ENCODE data around the gene TMEM87B. TPM values are rescaled to one million over a fixed set of nuclear protein-coding genes. Genes with fewer than 3 reads are reported as not detected.
"Not testable (repeated sequence)": the region's sequence is repeated elsewhere in the genome, so short reads cannot be mapped to it uniquely, and the experiment has no call there.

Gene TMEM87B
- polyA plus RNA-seq, 2 donors, result 9.1 to 10.1 TPM

GRCh38 chr2:112061840-112062239 is 6.8 kb downstream of the TMEM87B start:
- Histone ChIP-seq H3K36me3 (ENCODE audit: control insufficient read depth in 2 of 2, insufficient read depth in 2 of 2, low read length in 1 of 2) (peaks cover 0 to 7% of the 10 kb centered on the region in 2 donors), H3K4me3 (ENCODE audit: low read depth in 1 of 2, low read length in 2 of 2) (no peak overlapping the region), H3K27me3 (ENCODE audit: control insufficient read depth in 1 of 2, insufficient read depth in 2 of 2, low read length in 2 of 2) (no peaks in the 10 kb centered on the region), H3K27ac (ENCODE audit: low read depth in 2 of 2, low read length in 1 of 2) (no peak overlapping the region), H3K9me3 (ENCODE audit: control insufficient read depth in 2 of 2, insufficient read depth in 1 of 2, low read depth in 1 of 2, low read length in 1 of 2) (no peaks in the 10 kb centered on the region), H3K4me1 (ENCODE audit: control insufficient read depth in 2 of 2, insufficient read depth in 2 of 2, low read length in 1 of 2) (peaks cover 2% of the 10 kb centered on the region in 2 donors)
- 86 to 93% methylated on average over 2 of the region's 2 CpGs for WGBS, 2 donors

- no peak overlapping the region for H3K4me3 ChIP-seq (ENCODE audit: low read depth in 1 of 2, low read length in 2 of 2)
- peaks cover 0 to 7% of the 10 kb centered on the region in 2 donors for H3K36me3 ChIP-seq (ENCODE audit: control insufficient read depth in 2 of 2, insufficient read depth in 2 of 2, low read length in 1 of 2)
- no peaks in the 10 kb centered on the region for H3K9me3 ChIP-seq (ENCODE audit: control insufficient read depth in 2 of 2, insufficient read depth in 1 of 2, low read depth in 1 of 2, low read length in 1 of 2)
- H3K27ac ChIP-seq (ENCODE audit: low read depth in 2 of 2, low read length in 1 of 2), result no peak overlapping the region
- no peaks in the 10 kb centered on the region for H3K27me3 ChIP-seq (ENCODE audit: control insufficient read depth in 1 of 2, insufficient read depth in 2 of 2, low read length in 2 of 2)
- WGBS, 2 donors, result 94 to 97% methylated on average over 1 of the region's 1 CpG
- H3K4me1 ChIP-seq (ENCODE audit: control insufficient read depth in 2 of 2, insufficient read depth in 2 of 2, low read length in 1 of 2), result peaks cover 2% of the 10 kb centered on the region in 2 donors
Observed at GRCh38 chr2:112062894-112063293, 7.8 kb downstream of the TMEM87B start.

- no peaks in the 10 kb centered on the region for H3K9me3 ChIP-seq (ENCODE audit: control insufficient read depth in 2 of 2, insufficient read depth in 1 of 2, low read depth in 1 of 2, low read length in 1 of 2)
- no peaks in the 10 kb centered on the region for H3K4me1 ChIP-seq (ENCODE audit: control insufficient read depth in 2 of 2, insufficient read depth in 2 of 2, low read length in 1 of 2)
- H3K27me3 ChIP-seq (ENCODE audit: control insufficient read depth in 1 of 2, insufficient read depth in 2 of 2, low read length in 2 of 2), result no peaks in the 10 kb centered on the region
- WGBS, 2 donors, result 70 to 92% methylated on average over 5 of the region's 5 CpGs
- no peak overlapping the region for H3K4me3 ChIP-seq (ENCODE audit: low read depth in 1 of 2, low read length in 2 of 2)
- no peak overlapping the region for H3K27ac ChIP-seq (ENCODE audit: low read depth in 2 of 2, low read length in 1 of 2)
- peaks cover 0 to 7% of the 10 kb centered on the region in 2 donors for H3K36me3 ChIP-seq (ENCODE audit: control insufficient read depth in 2 of 2, insufficient read depth in 2 of 2, low read length in 1 of 2)
Observed at GRCh38 chr2:112065486-112065885, 10.4 kb downstream of the TMEM87B start.

GRCh38 chr2:112065966-112066365 is 10.9 kb downstream of the TMEM87B start:
- WGBS, 2 donors, result 63 to 66% methylated on average over 1 of the region's 1 CpG
- peaks cover 0 to 7% of the 10 kb centered on the region in 2 donors for H3K36me3 ChIP-seq (ENCODE audit: control insufficient read depth in 2 of 2, insufficient read depth in 2 of 2, low read length in 1 of 2)

GRCh38 chr2:112069794-112070193 is 14.7 kb downstream of the TMEM87B start:
- not testable (repeated sequence) for H3K27ac ChIP-seq (ENCODE audit: low read depth in 2 of 2, low read length in 1 of 2); H3K27me3 ChIP-seq (ENCODE audit: control insufficient read depth in 1 of 2, insufficient read depth in 2 of 2, low read length in 2 of 2); H3K9me3 ChIP-seq (ENCODE audit: control insufficient read depth in 2 of 2, insufficient read depth in 1 of 2, low read depth in 1 of 2, low read length in 1 of 2); H3K4me3 ChIP-seq (ENCODE audit: low read depth in 1 of 2, low read length in 2 of 2); H3K36me3 ChIP-seq (ENCODE audit: control insufficient read depth in 2 of 2, insufficient read depth in 2 of 2, low read length in 1 of 2); H3K4me1 ChIP-seq (ENCODE audit: control insufficient read depth in 2 of 2, insufficient read depth in 2 of 2, low read length in 1 of 2)

More at GRCh38 chr2:112065966-112066365, 10.9 kb downstream of the TMEM87B start:
- H3K9me3 ChIP-seq (ENCODE audit: control insufficient read depth in 2 of 2, insufficient read depth in 1 of 2, low read depth in 1 of 2, low read length in 1 of 2), result no peaks in the 10 kb centered on the region
- H3K27ac ChIP-seq (ENCODE audit: low read depth in 2 of 2, low read length in 1 of 2), result no peak overlapping the region
- no peaks in the 10 kb centered on the region for H3K27me3 ChIP-seq (ENCODE audit: control insufficient read depth in 1 of 2, insufficient read depth in 2 of 2, low read length in 2 of 2)
- no peaks in the 10 kb centered on the region for H3K4me1 ChIP-seq (ENCODE audit: control insufficient read depth in 2 of 2, insufficient read depth in 2 of 2, low read length in 1 of 2)
- no peak overlapping the region for H3K4me3 ChIP-seq (ENCODE audit: low read depth in 1 of 2, low read length in 2 of 2)

GRCh38 chr2:112073875-112074274 is 18.8 kb downstream of the TMEM87B start:
- Histone ChIP-seq H3K36me3 (ENCODE audit: control insufficient read depth in 2 of 2, insufficient read depth in 2 of 2, low read length in 1 of 2) (peaks cover 0 to 8% of the 10 kb centered on the region in 2 donors), H3K9me3 (ENCODE audit: control insufficient read depth in 2 of 2, insufficient read depth in 1 of 2, low read depth in 1 of 2, low read length in 1 of 2) (no peaks in the 10 kb centered on the region), H3K27me3 (ENCODE audit: control insufficient read depth in 1 of 2, insufficient read depth in 2 of 2, low read length in 2 of 2) (no peaks in the 10 kb centered on the region), H3K27ac (ENCODE audit: low read depth in 2 of 2, low read length in 1 of 2) (no peak overlapping the region), H3K4me3 (ENCODE audit: low read depth in 1 of 2, low read length in 2 of 2) (no peak overlapping the region), H3K4me1 (ENCODE audit: control insufficient read depth in 2 of 2, insufficient read depth in 2 of 2, low read length in 1 of 2) (no peaks in the 10 kb centered on the region)
- 91 to 92% methylated on average over 3 of the region's 3 CpGs for WGBS, 2 donors

GRCh38 chr2:112074506-112074905 is 19.4 kb downstream of the TMEM87B start:
- H3K4me3 ChIP-seq (ENCODE audit: low read depth in 1 of 2, low read length in 2 of 2), result no peak overlapping the region
- H3K36me3 ChIP-seq (ENCODE audit: control insufficient read depth in 2 of 2, insufficient read depth in 2 of 2, low read length in 1 of 2), result peaks cover 0 to 8% of the 10 kb centered on the region in 2 donors
- H3K27ac ChIP-seq (ENCODE audit: low read depth in 2 of 2, low read length in 1 of 2), result no peak overlapping the region
- no peaks in the 10 kb centered on the region for H3K9me3 ChIP-seq (ENCODE audit: control insufficient read depth in 2 of 2, insufficient read depth in 1 of 2, low read depth in 1 of 2, low read length in 1 of 2)
- H3K27me3 ChIP-seq (ENCODE audit: control insufficient read depth in 1 of 2, insufficient read depth in 2 of 2, low read length in 2 of 2), result no peaks in the 10 kb centered on the region
- H3K4me1 ChIP-seq (ENCODE audit: control insufficient read depth in 2 of 2, insufficient read depth in 2 of 2, low read length in 1 of 2), result no peaks in the 10 kb centered on the region
- 80 to 90% methylated on average over 1 of the region's 1 CpG for WGBS, 2 donors

GRCh38 chr2:112075490-112076260 is 20.6 kb downstream of the TMEM87B start:
- 75 to 80% methylated on average over 8 of the region's 8 CpGs for WGBS, 2 donors
- Histone ChIP-seq H3K9me3 (ENCODE audit: control insufficient read depth in 2 of 2, insufficient read depth in 1 of 2, low read depth in 1 of 2, low read length in 1 of 2) (no peaks in the 10 kb centered on the region), H3K36me3 (ENCODE audit: control insufficient read depth in 2 of 2, insufficient read depth in 2 of 2, low read length in 1 of 2) (peaks cover 0 to 8% of the 10 kb centered on the region in 2 donors), H3K4me3 (ENCODE audit: low read depth in 1 of 2, low read length in 2 of 2) (no peak overlapping the region), H3K4me1 (ENCODE audit: control insufficient read depth in 2 of 2, insufficient read depth in 2 of 2, low read length in 1 of 2) (no peaks in the 10 kb centered on the region), H3K27me3 (ENCODE audit: control insufficient read depth in 1 of 2, insufficient read depth in 2 of 2, low read length in 2 of 2) (no peaks in the 10 kb centered on the region), H3K27ac (ENCODE audit: low read depth in 2 of 2, low read length in 1 of 2) (no peak overlapping the region)

- Histone ChIP-seq H3K9me3 (ENCODE audit: control insufficient read depth in 2 of 2, insufficient read depth in 1 of 2, low read depth in 1 of 2, low read length in 1 of 2) (no peaks in the 10 kb centered on the region), H3K4me1 (ENCODE audit: control insufficient read depth in 2 of 2, insufficient read depth in 2 of 2, low read length in 1 of 2) (no peaks in the 10 kb centered on the region), H3K27ac (ENCODE audit: low read depth in 2 of 2, low read length in 1 of 2) (no peak overlapping the region), H3K36me3 (ENCODE audit: control insufficient read depth in 2 of 2, insufficient read depth in 2 of 2, low read length in 1 of 2) (peaks cover 0 to 12% of the 10 kb centered on the region in 2 donors), H3K4me3 (ENCODE audit: low read depth in 1 of 2, low read length in 2 of 2) (no peak overlapping the region), H3K27me3 (ENCODE audit: control insufficient read depth in 1 of 2, insufficient read depth in 2 of 2, low read length in 2 of 2) (no peaks in the 10 kb centered on the region)
- 84 to 86% methylated on average over 1 of the region's 1 CpG for WGBS, 2 donors
Observed at GRCh38 chr2:112077814-112078213, 22.7 kb downstream of the TMEM87B start.

- WGBS, 2 donors, result 72 to 84% methylated on average over 1 of the region's 1 CpG
- Histone ChIP-seq H3K27ac (ENCODE audit: low read depth in 2 of 2, low read length in 1 of 2) (no peak overlapping the region), H3K4me3 (ENCODE audit: low read depth in 1 of 2, low read length in 2 of 2) (no peak overlapping the region)
Observed at GRCh38 chr2:112081262-112081661, 26.2 kb downstream of the TMEM87B start.

More at GRCh38 chr2:112081262-112081661, 26.2 kb downstream of the TMEM87B start:
- no peaks in the 10 kb centered on the region for H3K9me3 ChIP-seq (ENCODE audit: control insufficient read depth in 2 of 2, insufficient read depth in 1 of 2, low read depth in 1 of 2, low read length in 1 of 2)
- H3K27me3 ChIP-seq (ENCODE audit: control insufficient read depth in 1 of 2, insufficient read depth in 2 of 2, low read length in 2 of 2), result no peaks in the 10 kb centered on the region
- H3K4me1 ChIP-seq (ENCODE audit: control insufficient read depth in 2 of 2, insufficient read depth in 2 of 2, low read length in 1 of 2), result no peaks in the 10 kb centered on the region
- H3K36me3 ChIP-seq (ENCODE audit: control insufficient read depth in 2 of 2, insufficient read depth in 2 of 2, low read length in 1 of 2), result peaks cover 2 to 20% of the 10 kb centered on the region in 2 donors

Measured in esophagus (tissue), 2 donors.